GM21423 (cell line): Measurements from ENCODE around the gene RGMA.

Experiments
- ATAC-seq: cut with Tn5 transposase; IDR thresholded peaks from one replicate; pipeline ENCODE4 v1.9.1; 2021; ENCODE audit warnings: mild to moderate bottlenecking, moderate library complexity; ENCODE audit not compliant: unreplicated experiment

RGMA gene

DNA sequence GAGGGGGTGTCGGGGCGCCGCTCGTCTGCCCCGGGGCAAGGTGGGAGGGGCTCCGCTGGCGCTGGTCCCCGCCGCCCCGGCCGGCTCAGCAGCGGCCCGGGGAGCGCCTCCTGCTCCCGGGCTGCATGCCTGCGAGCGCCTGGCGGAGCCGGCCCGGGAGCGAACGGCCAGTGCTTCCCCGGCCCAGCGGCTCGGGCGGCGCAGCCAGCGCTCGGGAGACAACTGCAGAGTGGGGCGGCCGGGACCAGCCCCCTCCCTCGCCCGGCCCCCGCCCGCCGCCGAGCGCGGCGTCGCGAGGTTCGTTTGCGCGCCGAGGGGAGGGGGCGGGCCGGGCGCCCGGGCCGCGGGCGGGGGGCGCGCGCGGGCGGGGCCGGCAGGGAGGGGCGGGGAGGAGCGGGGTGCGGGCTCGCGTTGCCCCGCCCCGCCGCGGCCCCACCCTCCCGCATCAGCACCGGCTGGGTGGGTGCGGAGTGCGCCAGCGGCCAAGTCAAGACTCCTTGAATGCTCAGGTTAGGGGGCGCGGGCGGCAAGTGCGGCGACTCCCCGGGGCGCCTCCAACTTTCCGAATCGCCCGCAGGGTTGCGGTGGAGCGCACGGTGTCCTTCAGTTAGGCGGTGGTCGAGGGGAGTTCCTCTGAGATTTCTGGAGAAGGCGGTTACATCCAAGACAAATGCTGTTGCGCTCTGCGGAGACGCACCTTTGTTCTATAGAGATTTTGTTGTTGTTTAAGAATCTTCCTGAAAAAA lies at the start of gene RGMA:
RGMA (minus strand) TSS at position 231 of the 746 bp plus-strand sequence. CDS start 279 bp downstream, outside the sequence.
- no peak for ATAC-seq

DNA sequence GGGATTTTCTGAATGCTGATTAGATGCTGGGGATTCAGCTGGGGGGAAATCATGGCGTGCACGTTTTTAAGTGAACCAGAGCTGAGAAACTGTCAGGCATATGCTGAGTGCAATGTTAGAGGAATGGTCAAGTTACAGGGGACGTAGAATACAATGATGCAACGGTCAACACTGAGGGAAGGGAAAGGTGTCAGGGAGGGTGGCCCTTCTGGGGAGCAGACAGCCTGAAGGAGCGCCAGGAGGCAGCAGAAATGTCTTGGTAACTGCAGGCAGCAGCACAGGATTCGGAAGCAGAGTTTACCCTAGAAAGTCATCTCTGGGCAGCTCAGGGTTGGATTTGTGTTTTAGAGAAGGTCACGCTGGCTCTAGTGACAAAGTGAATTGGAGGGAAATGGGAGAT lies 47.6 kb upstream of the RGMA start:
- ATAC-seq: no peak

GRCh38 chr15:93135997-93136397 lies 47.0 kb upstream of the RGMA start:
- ATAC-seq: no peak

- no peak for ATAC-seq
These were observed 46.4 kb upstream of the RGMA start for GRCh38 chr15:93135459-93135858.

DNA sequence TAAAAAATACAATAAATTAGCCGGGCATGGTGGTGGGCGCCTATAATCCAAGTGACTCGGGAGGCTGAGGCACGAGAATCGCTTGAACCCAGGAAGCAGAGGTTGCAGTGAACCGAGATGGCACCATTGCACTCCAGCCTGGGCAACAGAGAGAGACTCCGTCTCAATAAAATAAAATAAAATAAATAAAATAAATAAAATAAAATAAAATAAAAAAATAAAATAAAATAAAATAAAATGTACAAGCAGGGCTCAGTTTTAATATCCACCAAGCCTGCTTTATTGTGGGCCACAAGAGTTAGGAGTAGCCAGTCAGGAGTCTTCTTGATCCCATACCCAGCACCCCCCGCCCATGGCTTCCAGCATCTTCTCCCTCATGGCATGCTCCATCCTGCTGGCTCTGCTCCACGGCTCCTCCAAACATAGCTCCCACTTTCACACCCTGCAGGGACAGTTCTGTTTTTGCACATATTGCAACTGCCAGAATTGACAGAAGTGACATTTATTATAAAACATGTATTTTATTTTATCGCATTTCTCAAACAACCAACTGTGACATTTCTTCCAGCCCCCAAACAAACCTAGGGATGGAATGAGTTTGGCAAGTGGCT lies 42.6 kb upstream of the RGMA start:
- no peak for ATAC-seq

DNA sequence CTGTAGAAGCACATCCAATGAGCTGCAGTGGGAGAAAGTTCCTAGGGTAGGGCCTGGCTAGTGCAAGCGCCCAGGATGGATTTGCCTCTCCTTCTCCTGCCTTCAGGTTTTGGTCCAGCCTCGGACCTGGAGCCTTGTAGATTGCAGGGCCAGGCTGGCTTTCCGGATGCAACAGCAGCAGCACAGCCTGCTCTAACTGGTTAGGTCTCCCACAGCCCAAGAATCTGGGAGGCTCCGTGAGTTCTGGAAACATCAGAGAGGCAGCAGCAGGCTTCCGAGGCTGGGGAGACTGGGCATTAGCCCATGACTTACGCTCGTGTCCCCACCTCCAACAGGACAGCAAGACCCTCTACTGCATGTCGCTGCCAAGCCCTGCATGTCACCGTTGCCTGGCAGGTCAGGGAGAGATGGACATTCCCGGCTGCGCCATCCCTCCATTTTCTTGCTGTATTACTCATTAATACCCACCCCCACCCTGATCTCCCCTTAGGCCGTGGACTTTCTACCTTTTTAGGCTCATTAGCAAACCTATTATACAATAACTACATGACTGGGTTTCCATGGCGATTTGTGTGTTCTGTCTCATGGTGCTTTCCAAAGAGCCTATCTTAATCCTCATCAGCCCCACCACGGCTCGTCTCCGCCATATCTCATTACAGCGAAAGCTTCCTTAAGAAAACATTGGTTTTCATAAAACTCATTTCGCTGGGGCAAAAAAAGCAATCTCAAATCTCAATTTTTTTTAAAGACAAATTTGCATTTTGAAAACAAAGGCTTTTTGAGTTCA lies 40.9 kb upstream of the RGMA start:
- ATAC-seq: no peak

DNA sequence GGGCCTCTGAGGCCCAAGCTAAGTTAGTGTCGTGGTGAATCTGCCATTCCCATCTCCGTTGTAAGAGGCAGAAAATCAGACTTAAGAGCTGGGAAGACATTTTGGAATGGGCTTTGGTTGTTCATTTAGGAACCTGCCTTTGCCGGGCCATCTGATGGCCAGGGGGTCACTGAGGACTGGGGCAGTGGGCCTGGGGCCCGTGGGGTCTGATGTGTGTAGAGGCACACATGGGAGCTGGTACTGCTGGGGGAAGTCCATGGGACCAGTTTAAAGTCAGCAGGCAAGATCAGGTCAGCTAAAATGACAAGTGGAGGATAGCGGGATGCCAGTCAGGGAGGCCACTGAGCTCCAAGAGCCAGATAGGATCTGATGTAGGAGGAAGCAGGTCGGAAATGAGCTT lies 38.3 kb upstream of the RGMA start:
- ATAC-seq: no peak

DNA sequence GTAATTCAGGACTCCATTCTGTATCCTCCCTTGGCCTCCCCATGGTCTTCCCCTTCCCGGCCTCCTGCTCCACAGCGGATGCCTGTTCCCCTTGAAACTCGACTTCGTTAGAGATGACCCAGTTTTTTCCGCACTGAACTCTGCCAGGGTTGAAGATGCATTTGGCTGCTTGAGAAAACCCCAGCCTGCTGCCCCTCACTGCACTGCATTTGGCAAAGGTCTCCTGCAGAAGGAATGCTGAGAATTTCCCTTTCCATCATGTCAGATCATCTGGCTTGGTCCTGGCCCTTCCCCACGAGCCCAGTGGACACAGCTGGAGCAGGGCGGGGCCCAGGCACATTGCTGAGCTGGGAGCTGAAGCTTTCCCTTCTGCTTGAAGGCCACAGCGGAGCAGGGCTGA lies 37.6 kb upstream of the RGMA start:
- no peak for ATAC-seq

DNA sequence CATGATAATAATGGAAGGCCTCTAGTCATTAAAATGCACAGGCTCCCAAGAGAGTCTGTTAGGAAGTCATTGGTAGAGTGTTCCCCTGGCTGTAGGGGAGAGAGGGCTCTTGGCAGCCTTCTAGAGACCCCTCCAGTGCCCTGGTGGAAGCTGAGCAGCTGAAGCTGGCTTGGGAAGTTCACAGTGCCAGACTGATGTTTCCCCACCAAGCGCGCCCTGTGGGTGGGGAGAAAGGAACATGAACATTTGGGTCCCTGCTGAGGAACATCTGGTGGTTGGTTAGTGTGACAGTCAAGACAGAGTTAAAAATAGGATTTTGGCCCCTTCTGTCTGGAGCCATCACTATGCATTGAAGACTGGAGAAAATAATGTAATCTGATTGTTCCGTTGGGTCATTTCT lies 37.1 kb upstream of the RGMA start:
- no peak for ATAC-seq

DNA sequence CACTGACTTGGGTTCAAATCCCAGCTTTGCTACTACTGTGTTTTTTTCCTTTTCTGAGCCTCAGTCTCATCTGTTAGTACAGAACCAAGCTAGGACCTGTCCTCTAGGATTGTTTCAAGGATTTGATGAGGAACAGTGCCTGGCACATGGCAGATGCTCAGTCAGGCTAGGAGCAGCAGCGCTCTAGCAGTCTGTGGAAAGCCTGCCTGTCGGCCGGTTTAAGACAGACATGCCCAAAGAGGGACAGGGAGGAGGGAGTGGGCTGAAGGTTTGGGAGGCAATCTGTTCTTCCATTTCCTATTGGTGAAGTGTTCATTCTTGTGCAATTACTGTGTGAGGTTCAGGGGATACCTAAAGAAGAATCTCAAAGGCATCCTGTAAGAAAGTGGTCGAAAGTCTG lies 35.1 kb upstream of the RGMA start:
- ATAC-seq: no peak

- no peak for ATAC-seq
These were observed 33.2 kb upstream of the RGMA start for GRCh38 chr15:93121973-93122910.

DNA sequence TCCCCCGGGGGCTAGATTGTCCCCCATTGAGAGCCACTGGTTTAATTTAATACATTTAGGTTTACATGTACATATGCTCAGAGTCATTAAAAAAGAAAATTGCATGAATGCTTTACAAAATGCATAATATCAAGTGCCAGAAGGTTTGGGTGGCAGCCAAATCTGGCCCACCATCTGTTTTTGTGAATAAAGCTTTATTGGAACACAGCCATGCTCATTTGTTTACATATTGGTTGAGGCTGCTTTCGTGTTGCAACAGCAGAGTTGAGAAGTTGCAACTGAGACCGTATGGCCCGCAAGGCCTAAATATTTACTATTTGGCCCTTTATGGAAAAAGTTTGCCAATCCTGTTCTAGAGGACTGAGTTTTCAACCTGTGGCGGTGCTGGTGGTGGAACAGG lies 32.1 kb upstream of the RGMA start:
- no peak for ATAC-seq

DNA sequence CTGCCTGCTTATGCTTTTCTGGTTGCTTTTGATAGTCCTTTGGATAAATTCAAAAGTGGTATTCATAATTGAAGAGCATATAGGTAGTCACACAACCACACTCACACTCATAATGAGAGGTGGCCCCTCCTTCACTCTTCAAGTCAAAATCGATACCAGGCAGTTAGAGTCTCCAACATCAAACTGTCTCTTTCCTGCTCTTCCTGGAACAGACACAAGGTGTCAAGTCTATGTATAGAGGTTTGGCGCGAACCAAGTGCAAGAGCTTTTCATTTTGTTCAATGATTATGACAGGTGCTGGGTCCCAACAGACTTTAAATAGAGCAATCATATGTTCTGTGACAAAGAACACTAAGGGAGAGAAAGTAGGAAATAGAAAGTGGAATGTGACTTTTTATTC lies 29.9 kb upstream of the RGMA start:
- ATAC-seq: no peak

DNA sequence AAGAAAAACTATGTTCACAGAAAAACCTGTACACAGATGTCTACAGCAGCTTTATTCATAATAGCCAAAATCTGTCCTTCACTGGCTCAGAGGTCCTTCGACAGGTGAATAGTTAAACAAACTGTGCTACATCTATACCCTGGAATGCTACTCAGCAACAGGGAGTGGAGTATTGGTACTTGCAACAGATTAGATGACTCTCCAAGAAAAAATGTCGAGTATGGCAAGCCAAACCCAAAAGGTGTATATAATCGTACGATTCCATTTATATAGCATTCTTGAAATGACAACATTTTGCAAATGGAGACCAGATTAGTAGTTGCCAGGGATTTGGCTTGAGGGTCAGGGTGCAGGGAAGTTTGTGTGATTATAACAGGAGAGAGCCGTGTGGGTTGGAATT lies 22.4 kb upstream of the RGMA start:
- no peak for ATAC-seq

- no peak for ATAC-seq
These were observed 21.6 kb upstream of the RGMA start for GRCh38 chr15:93110502-93111040.

GRCh38 chr15:93109336-93110102 lies 20.5 kb upstream of the RGMA start:
- no peak for ATAC-seq

DNA sequence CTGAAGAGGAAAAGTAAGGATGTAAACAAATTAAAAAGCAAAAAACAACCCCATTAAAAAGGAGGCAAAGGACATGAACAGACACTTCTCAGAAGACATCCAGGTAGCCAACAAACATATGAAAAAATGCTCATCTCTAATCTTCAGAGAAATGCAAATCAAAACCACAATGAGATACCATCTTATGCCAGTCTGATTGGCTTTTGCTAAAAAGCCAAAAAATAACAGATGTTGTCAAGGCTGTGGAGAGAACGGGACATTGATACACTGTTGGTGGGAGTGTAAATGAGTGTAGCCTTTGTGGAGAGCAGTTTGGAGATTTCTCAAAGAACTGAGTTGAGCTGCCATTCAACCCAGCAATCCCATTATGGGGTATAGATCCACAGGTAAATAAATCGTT lies 18.6 kb upstream of the RGMA start:
- ATAC-seq: no peak

- ATAC-seq: no peak
These were observed 16.5 kb upstream of the RGMA start for GRCh38 chr15:93105485-93105884.

- no peak for ATAC-seq
These were observed 14.8 kb upstream of the RGMA start for GRCh38 chr15:93103823-93104222.

GRCh38 chr15:93102211-93102610 lies 13.2 kb upstream of the RGMA start:
- ATAC-seq: no peak
